K562 (cell line): ENCODE measurements around the gene FATE1. TPM values are rescaled to one million over a fixed set of nuclear protein-coding genes. Genes with fewer than 3 reads are reported as not detected.

ENCODE experiments used
- ATAC-seq: fragments of 200-7000 bp; cut with Tn5 transposase; 3 replicates; pipeline ENCODE4 v1.9.1; 2020; ENCODE audit warnings: moderate library complexity
- BruUV-seq: library from RNA; stranded (reverse); fragments of 400-500 nt; replicated peaks from 2 replicates; lab custom pipeline; 2021; lab: Mats Ljungman, UMichigan
- CTCF ChIA-PET: fragments of 300-600 bp; formaldehyde crosslinking; extraction: SDS; loops from one replicate; lab custom pipeline; 2021; ENCODE audit warnings: low intra/inter-chr PET ratio; lab: Yijun Ruan, JAX
- POLR2A ChIA-PET: fragments of 300-600, 350-650 bp; sonication (Branson Sonifier 250); formaldehyde crosslinking; extraction: SDS; loops from one replicate; lab custom pipeline; 2021; ENCODE audit warnings: antibody characterized with exemption, inconsistent platforms; lab: Yijun Ruan, JAX
- DNase-seq, 4 experiments: peaks; one replicate each; pipeline versions ENCODE4 v3.0.0 to v3.0.0-alpha.2; 2011 to 2018; ENCODE audit warnings: low spot score in 3 of 4, mixed read lengths in 3 of 4; ENCODE audit errors: extremely low read depth in 1 of 4
- FAIRE-seq: peaks from 2 replicates; lab custom pipeline; 2011; peaks lifted over from hg19 to GRCh38; lab: Jason Lieb, UNC
- H2AFZ ChIP-seq: 2 replicates; pipeline ENCODE4 v1.6.0; 2011; ENCODE audit warnings: low read depth, low read length, control low read depth, inconsistent platforms
- H3K27ac ChIP-seq: fragments of 200-600 bp; 3 replicates; pipeline ENCODE4 v1.8.0; 2011; ENCODE audit warnings: low read depth, mild to moderate bottlenecking, control low read depth, inconsistent platforms, low read length, moderate library complexity, mixed read lengths; ENCODE audit errors: extremely low read depth
- H3K27me3 ChIP-seq, 2 experiments: fragments of 300-600 bp in 1 of 2; 2 replicates in 1 of 2; 3 replicates in 1 of 2; pipeline versions ENCODE4 v1.6.0 to v1.8.0; 2011; ENCODE audit warnings: inconsistent platforms in 2 of 2, low read length in 2 of 2, mild to moderate bottlenecking in 1 of 2, mixed read lengths in 1 of 2, moderate library complexity in 1 of 2; ENCODE audit not compliant: control insufficient read depth in 2 of 2, insufficient read depth in 2 of 2
- H3K36me3 ChIP-seq: fragments of 300-600 bp; 3 replicates; pipeline ENCODE4 v1.8.0; 2011; ENCODE audit warnings: mild to moderate bottlenecking, low read length, inconsistent platforms; ENCODE audit not compliant: control insufficient read depth, insufficient read depth
- H3K4me1 ChIP-seq, 2 experiments: fragments of 200-600 bp in 1 of 2; replicated peaks in 1 of 2; 2 replicates in 1 of 2; 3 replicates in 1 of 2; pipeline versions ENCODE4 v1.5.1 to v1.8.0; 2011; ENCODE audit warnings: inconsistent platforms in 2 of 2, low read length in 2 of 2, mild to moderate bottlenecking in 1 of 2, mixed read lengths in 1 of 2, moderate library complexity in 1 of 2; ENCODE audit not compliant: control insufficient read depth in 2 of 2, insufficient read depth in 2 of 2
- H3K4me2 ChIP-seq: 2 replicates; pipeline ENCODE4 v1.6.1; 2011; ENCODE audit warnings: low read length, control low read depth, inconsistent platforms, mixed read lengths; ENCODE audit not compliant: insufficient read depth
- H3K4me3 ChIP-seq: fragments of 200-600 bp; sonication (generic), shearing (Covaris generic); 2 replicates; pipeline ENCODE4 v1.5.1; 2016; ENCODE audit warnings: control low read depth, inconsistent platforms
- H3K79me2 ChIP-seq: fragments of 200-600 bp; 3 replicates; pipeline ENCODE4 v1.8.0; 2011; ENCODE audit warnings: low read length, inconsistent platforms; ENCODE audit not compliant: control insufficient read depth, insufficient read depth
- H3K9ac ChIP-seq, 2 experiments: 2 replicates each; pipeline versions ENCODE4 v1.6.0 to v1.6.1; 2011; ENCODE audit warnings: low read depth in 2 of 2, low read length in 2 of 2, control low read depth in 1 of 2, inconsistent platforms in 1 of 2, mild to moderate bottlenecking in 1 of 2, mixed read lengths in 1 of 2; ENCODE audit not compliant: insufficient read depth in 1 of 2
- H3K9me1 ChIP-seq: one replicate; pipeline ENCODE4 v1.6.0; 2011; ENCODE audit warnings: inconsistent platforms, mild to moderate bottlenecking, low read length, moderate library complexity; ENCODE audit not compliant: control insufficient read depth, insufficient read depth
- H3K9me3 ChIP-seq: replicated peaks from 2 replicates; pipeline ENCODE4 v1.5.1; 2011; ENCODE audit warnings: low read depth, low read length, inconsistent platforms; ENCODE audit not compliant: control insufficient read depth, insufficient read depth
- H4K20me1 ChIP-seq: replicated peaks from 2 replicates; pipeline ENCODE4 v1.6.1; 2011; ENCODE audit warnings: low read length, inconsistent platforms, mixed read lengths; ENCODE audit not compliant: control insufficient read depth, insufficient read depth
- DLX4 ChIP-seq: fragments of 250-450 bp; sonication (Bioruptor Pico); IDR thresholded peaks from 2 replicates; pipeline ENCODE4 v1.6.1; 2021; ENCODE audit warnings: mild to moderate bottlenecking
- E2F5 ChIP-seq: sonication (generic); formaldehyde crosslinking; IDR thresholded peaks from 2 replicates; pipeline ENCODE4 v1.8.0; 2022; ENCODE audit warnings: mild to moderate bottlenecking, missing genetic modification reagents
- HNRNPL ChIP-seq: fragments of 200-400 bp; formaldehyde crosslinking; IDR thresholded peaks from 2 replicates; pipeline ENCODE4 v1.6.1; 2017; ENCODE audit warnings: low read depth, mild to moderate bottlenecking, low read length
- LCOR ChIP-seq: sonication (generic); formaldehyde crosslinking; IDR thresholded peaks from 2 replicates; pipeline ENCODE4 v1.8.0; 2022; ENCODE audit warnings: mild to moderate bottlenecking, missing genetic modification reagents
- NFRKB ChIP-seq: fragments of 450-650 bp; IDR thresholded peaks from 2 replicates; pipeline ENCODE4 v1.6.1; 2016; ENCODE audit warnings: low read depth
- RBM17 ChIP-seq: fragments of 200-400 bp; formaldehyde crosslinking; IDR thresholded peaks from 2 replicates; pipeline ENCODE4 v1.6.1; 2017; ENCODE audit warnings: low read depth, mild to moderate bottlenecking, low read length, borderline replicate concordance
- TCF3 ChIP-seq: sonication (generic); formaldehyde crosslinking; IDR thresholded peaks from 2 replicates; pipeline ENCODE4 v1.4.0; 2020; ENCODE audit warnings: mild to moderate bottlenecking, missing genetic modification reagents
- TCF7 ChIP-seq: sonication (generic); IDR thresholded peaks from 2 replicates; pipeline ENCODE4 v1.6.1; 2016; ENCODE audit warnings: antibody characterized with exemption, borderline replicate concordance
- ZNF134 ChIP-seq: fragments of 250-450 bp; sonication (Bioruptor Pico); conservative IDR thresholded peaks from 2 replicates; pipeline ENCODE4 v1.4.0; 2020
- ZNF583 ChIP-seq: fragments of 250-450 bp; sonication (Bioruptor Pico); IDR thresholded peaks from 2 replicates; pipeline ENCODE4 v1.4.0; 2020
- ZNF655 ChIP-seq: fragments of 250-450 bp; sonication (Bioruptor Pico); IDR thresholded peaks from 2 replicates; pipeline ENCODE4 v1.5.0; 2021
- WGBS: fragments of 100-300 bp; shearing (Covaris generic); methylation state at CpG from one replicate; pipeline ENCODE4 v1.1.6; 2016; ENCODE audit warnings: low coverage, mixed read lengths; ENCODE audit not compliant: insufficient coverage; ENCODE audit errors: missing lambda C conversion rate; 5-methylcytosine and 5-hydroxymethylcytosine counted together
- in situ Hi-C: fragments of 300-500 bp; cut with MboI; formaldehyde crosslinking; loops from 4 replicates; pipeline ENCODE4 v1.15.0; 2018; ENCODE audit warnings: inconsistent platforms, mixed read lengths
- intact Hi-C: fragments of 100-400 bp; cut with micrococcal nuclease; formaldehyde crosslinking; loops from 2 replicates; pipeline ENCODE4 v1.14.2; 2022
- polyA plus RNA-seq, 8 experiments: library from polyadenylated mRNA; depleted of rRNA in 4 of 8; stranded (reverse) in 5 of 8; unstranded in 3 of 8; fragments of >200 nt; fragmentation: Nextera tagmentation in 2 of 8; fragmentation: Illumina TruSeq in 1 of 8; extraction: Ambion mirVana in 2 of 8; extraction: Trizol in 1 of 8; gene quantifications; 2 replicates each; pipeline versions ENCODE4 v1.2.1 to v1.2.3, GENCODE V29; 2011 to 2014; ENCODE audit warnings: inconsistent platforms in 1 of 8, missing spikeins in 1 of 8
- total RNA-seq, 7 experiments: library from RNA; depleted of rRNA in 6 of 7; stranded (reverse); fragments of >200 nt in 6 of 7; fragmentation: Illumina TruSeq in 2 of 7; extraction: Trizol in 2 of 7; gene quantifications; 2 replicates each; pipeline versions ENCODE4 v1.2.1 to v1.2.3, GENCODE V29; 2011 to 2021; ENCODE audit warnings: low replicate concordance in 1 of 7

The FATE1 gene
- total and polyA plus RNA-seq, 9 of the 15 experiments (the other 6 are each of a cell fraction or from before 2014, with no cell fraction given): not detected

- H3K4me3 ChIP-seq: no peak overlapping the region
- ChIA-PET CTCF (no interaction called here), POLR2A (no interaction called here)
- H3K27me3 ChIP-seq: peaks cover 3 to 51% of the 10 kb centered on the region in 2 experiments; a peak in 3 of 5 replicates
- H3K79me2 ChIP-seq: no peaks in the 10 kb centered on the region
- no peaks in the 10 kb centered on the region for H4K20me1 ChIP-seq
- 0% methylated on average over 6 of the region's 9 CpGs for WGBS
- no peaks in the 10 kb centered on the region for H3K4me1 ChIP-seq
- H3K9me1 ChIP-seq: no peaks in the 10 kb centered on the region
- intact Hi-C loops (no loop called here), in situ Hi-C loops (no loop called here)
- BruUV-seq: no TSS peak
- H3K9ac ChIP-seq: no peak overlapping the region
- no peak for FAIRE-seq
- H2AFZ ChIP-seq: no peak overlapping the region
- DNase-seq: no peak
- no peaks in the 10 kb centered on the region for H3K9me3 ChIP-seq
- ATAC-seq: no peak
- H3K36me3 ChIP-seq: no peaks in the 10 kb centered on the region
- no peak overlapping the region for H3K27ac ChIP-seq
- no peak overlapping the region for H3K4me2 ChIP-seq
- TF ChIP-seq NFRKB (no peak), HNRNPL (no peak), ZNF134 (CRISPR knock-in tag) (no peak), TCF3 (CRISPR knock-in tag) (no peak), RBM17 (no peak), ZNF655 (CRISPR knock-in tag) (no peak), TCF7 (no peak), E2F5 (CRISPR knock-in tag) (no peak), DLX4 (no peak), ZNF583 (CRISPR knock-in tag) (no peak), LCOR (CRISPR knock-in tag) (no peak)
Observed at GRCh38 chrX:151702026-151702714, 13.7 kb upstream of the FATE1 start.
